Measurements from ENCODE around the gene MAPK10.

DNA sequence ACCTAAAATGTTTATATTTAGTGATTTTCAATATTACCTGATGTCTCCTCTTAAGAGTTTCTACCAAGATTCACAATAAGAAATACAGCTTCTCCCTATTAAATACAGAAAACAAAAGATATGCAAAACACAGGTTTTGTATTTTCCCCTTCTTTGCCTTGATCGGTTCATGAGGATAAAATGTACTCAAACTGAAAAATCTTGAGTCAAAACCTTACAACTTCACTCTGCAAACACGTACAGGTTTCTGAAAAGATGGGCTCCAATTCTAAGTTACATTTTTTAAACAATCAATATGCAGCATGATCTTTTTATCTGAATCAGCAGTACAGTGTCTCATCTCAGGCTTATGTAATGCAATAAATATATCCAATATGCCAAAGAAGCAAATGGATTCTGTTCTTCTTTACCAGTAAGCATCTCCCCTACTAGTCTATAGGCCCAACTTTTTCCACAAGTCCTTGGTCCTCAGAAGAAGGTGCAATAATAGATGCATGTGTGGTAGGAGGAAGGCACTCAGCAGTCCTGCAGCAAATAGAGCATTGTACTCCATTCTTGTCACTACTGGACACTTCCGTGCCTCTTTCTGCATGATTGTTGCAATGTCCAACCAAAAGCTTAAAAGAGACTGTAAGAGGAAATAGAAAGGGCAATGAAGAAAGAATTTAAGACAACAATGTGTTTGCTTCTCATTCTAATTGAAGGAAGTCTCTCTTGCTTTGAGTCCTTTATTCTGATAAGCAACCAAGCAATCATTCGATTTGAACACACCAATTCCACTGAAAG lies 3.2 kb downstream of the MAPK10 start:
- TF ChIP-seq TARDBP (IDR thresholded peaks at IDR 0.05) (no peak), ELF4 (IDR thresholded peaks at IDR 0.05) (no peak), BHLHE40 (IDR thresholded peaks at IDR 0.05; ENCODE audit: borderline replicate concordance) (no peak), FOXK2 (IDR thresholded peaks at IDR 0.05) (no peak), CTBP1 (IDR thresholded peaks at IDR 0.05; ENCODE audit: borderline replicate concordance) (no peak), SUZ12 (IDR thresholded peaks at IDR 0.05) (no peak), LEF1 (IDR thresholded peaks at IDR 0.05; ENCODE audit: borderline replicate concordance) (no peak)
